NT2/D1 (cell line): ENCODE measurements around the gene PKP2.

ENCODE experiments used
- YY1 ChIP-seq: IDR thresholded peaks from 2 replicates; pipeline ENCODE4 v1.6.1; 2011; ENCODE audit not compliant: insufficient read length, insufficient read depth
- ZNF274 ChIP-seq: IDR thresholded peaks from 2 replicates; pipeline ENCODE4 v1.6.1; 2011; ENCODE audit warnings: mild to moderate bottlenecking, low read depth, low read length

GRCh38 chr12:32828120-32828519 is 68.5 kb downstream of the PKP2 start:
- TF ChIP-seq ZNF274: no peak
- no peak for TF ChIP-seq YY1
